ENCODE data around the gene KLHL29. TPM values are rescaled to one million over a fixed set of nuclear protein-coding genes. Genes with fewer than 3 reads are reported as not detected.
A peak's percentile ranks its signal among the peaks of the same experiment; 100 is the strongest.

Gene KLHL29
- total RNA-seq, 1 donor, result 14.7 TPM

DNA sequence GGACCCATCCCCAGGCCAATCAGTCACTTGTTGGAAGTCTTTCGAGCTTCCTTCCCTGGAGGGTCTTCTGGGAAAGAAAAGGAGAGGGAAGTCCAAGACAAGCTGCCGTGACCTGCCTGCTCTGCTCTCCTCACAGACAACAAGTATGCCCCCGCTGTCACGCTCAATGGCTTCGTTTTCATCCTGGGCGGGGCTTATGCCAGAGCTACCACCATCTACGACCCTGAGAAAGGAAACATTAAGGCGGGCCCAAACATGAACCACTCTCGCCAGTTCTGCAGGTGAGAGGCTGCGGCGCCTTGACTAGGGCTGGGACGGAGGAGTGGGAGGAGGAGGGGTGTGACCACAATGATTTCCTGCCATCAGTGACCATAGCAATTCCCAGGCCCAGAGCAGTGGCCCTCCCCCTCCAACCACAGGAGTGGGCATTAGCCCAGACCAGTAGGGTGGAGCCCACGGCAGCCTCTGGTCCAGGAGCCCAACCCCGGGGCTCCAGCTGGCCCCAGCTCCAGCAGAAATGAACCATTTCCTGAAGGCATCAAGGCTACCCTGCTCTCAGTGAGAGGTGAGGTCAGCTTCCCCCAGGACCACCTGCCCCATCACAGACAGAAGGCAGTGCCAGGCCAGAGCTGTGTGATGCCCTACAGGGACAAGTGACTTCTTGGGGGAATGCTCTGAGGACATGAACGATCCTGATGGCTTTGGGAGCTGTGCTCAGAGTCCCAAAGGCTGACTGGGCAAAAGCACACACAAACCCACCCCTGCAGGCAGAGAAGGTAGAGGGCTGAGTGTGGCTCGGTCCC, 318.8 kb downstream of the KLHL29 start:
- TF ChIP-seq CTCF (IDR thresholded peaks at IDR 0.05; ENCODE audit: insufficient read depth, low read depth, low read length), result no peak
- no peak overlapping the region for H3K4me3 ChIP-seq (ENCODE audit: low read depth, low read length)
- no peak for DNase-seq (ENCODE audit: low read depth)

- DNase-seq (ENCODE audit: low read depth), result no peak
Observed at GRCh38 chr2:23705771-23706612, 321.0 kb downstream of the KLHL29 start.

GRCh38 chr2:23706613-23707078, 321.7 kb downstream of the KLHL29 start:
- no peak overlapping the region for H3K4me3 ChIP-seq (ENCODE audit: low read depth, low read length)
- TF ChIP-seq CTCF (IDR thresholded peaks at IDR 0.05; ENCODE audit: insufficient read depth, low read depth, low read length), result no peak
- DNase-seq (ENCODE audit: low read depth), result no peak

More at GRCh38 chr2:23705771-23706612, 321.0 kb downstream of the KLHL29 start:
- TF ChIP-seq CTCF (IDR thresholded peaks at IDR 0.05; ENCODE audit: insufficient read depth, low read depth, low read length), result no peak
- no peak overlapping the region for H3K4me3 ChIP-seq (ENCODE audit: low read depth, low read length)

DNA sequence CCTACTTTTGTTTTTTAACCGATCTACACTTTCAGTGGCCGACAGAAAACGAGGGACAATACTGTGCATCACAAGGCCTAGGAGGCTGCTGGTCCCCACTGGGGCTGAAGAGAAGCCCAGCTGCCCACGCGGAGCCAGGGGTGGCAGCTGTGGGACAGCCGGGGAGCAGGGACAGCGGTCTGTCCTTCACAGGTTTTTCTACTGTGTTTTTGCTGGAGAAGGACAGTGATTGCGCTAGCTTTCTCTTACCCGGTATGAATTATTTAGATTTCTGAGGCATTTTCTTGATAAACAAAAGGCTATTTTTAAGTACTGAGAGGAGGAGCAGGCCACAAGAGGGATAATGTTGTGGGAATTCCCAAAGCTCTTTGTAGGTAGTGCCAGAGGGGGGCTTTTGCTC, 322.1 kb downstream of the KLHL29 start:
- no peak overlapping the region for H3K4me3 ChIP-seq (ENCODE audit: low read depth, low read length)
- TF ChIP-seq CTCF (IDR thresholded peaks at IDR 0.05; ENCODE audit: insufficient read depth, low read depth, low read length), result no peak
- DNase-seq (ENCODE audit: low read depth), result peak; percentile 25

DNA sequence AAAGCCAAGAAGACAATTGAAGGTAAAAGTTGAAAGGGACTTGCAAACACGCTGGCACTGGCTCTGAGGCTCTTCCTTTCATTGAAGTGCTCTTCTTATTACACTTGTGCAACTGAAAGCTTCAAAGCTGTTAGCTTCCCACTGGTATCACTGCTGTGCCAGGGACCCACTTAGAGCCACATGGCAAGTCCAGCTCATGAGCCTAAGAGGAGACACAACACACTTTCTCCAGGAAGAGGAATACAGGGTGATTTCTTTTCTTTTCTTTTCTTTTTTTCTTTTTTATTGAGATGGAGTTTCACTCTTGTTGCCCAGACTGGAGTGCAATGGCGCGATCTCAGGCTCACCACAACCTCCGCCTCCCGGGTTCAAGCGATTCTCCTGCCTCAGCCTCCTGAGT, 323.8 kb downstream of the KLHL29 start:
- TF ChIP-seq CTCF (IDR thresholded peaks at IDR 0.05; ENCODE audit: insufficient read depth, low read depth, low read length), result no peak
- DNase-seq (ENCODE audit: low read depth), result no peak
- no peak overlapping the region for H3K4me3 ChIP-seq (ENCODE audit: low read depth, low read length)

DNA sequence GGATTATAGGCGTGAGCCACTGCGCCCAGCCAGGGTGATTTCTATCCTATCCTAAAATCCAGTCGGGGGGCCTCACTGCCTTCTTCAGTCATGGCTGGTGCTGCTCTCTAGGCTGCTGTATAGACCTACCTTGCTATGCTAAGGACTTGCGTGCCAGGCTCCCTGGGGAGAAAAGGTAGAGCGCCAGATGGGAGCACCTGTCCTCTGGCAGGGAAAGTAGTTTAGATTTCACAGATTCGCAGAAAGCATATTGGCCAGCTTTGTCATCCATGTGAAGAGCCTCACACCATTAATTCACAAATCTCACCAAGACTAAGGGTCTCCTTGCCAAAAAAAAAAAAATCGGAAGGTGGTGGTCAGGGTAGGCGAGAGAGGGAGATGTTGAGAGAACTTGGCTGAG, 324.3 kb downstream of the KLHL29 start:
- H3K4me3 ChIP-seq (ENCODE audit: low read depth, low read length), result no peak overlapping the region
- TF ChIP-seq CTCF (IDR thresholded peaks at IDR 0.05; ENCODE audit: insufficient read depth, low read depth, low read length), result no peak
- no peak for DNase-seq (ENCODE audit: low read depth)

All from fibroblast of villous mesenchyme (primary cell).